A673 (cell line): ENCODE results near the gene RIMKLB. TPM values are rescaled to one million over a fixed set of nuclear protein-coding genes. Genes with fewer than 3 reads are reported as not detected.

Source experiments
- BruUV-seq: library from RNA; stranded (reverse); fragments of 400-500 nt; replicated peaks from 2 replicates; lab custom pipeline; 2021; lab: Mats Ljungman, UMichigan
- CTCF ChIA-PET: fragments of 300-600 bp; sonication (Branson Sonifier 250); formaldehyde crosslinking; loops from one replicate; lab custom pipeline; 2022; ENCODE audit warnings: antibody characterized with exemption; lab: Charles Lee
- POLR2A ChIA-PET: fragments of 300-600 bp; sonication (Branson Sonifier 250); formaldehyde crosslinking; loops from one replicate; lab custom pipeline; 2022; ENCODE audit warnings: antibody characterized with exemption; ENCODE audit not compliant: low non-redundant PET; lab: Charles Lee
- DNase-seq: peaks from one replicate; pipeline ENCODE4 v3.0.0-alpha.2; 2015; ENCODE audit warnings: low spot score
- H3K27ac ChIP-seq: fragments of 200-600 bp; sonication (generic); 2 replicates; pipeline ENCODE4 v1.5.1; 2016; ENCODE audit warnings: mixed run types, low read depth, mild to moderate bottlenecking, mixed read lengths, antibody characterized with exemption, low read length; ENCODE audit not compliant: poor library complexity, severe bottlenecking
- H3K27me3 ChIP-seq: fragments of 200-600 bp; sonication (generic); replicated peaks from 2 replicates; pipeline ENCODE4 v1.6.1; 2017; ENCODE audit warnings: mixed run types, low read depth, mild to moderate bottlenecking, mixed read lengths, antibody characterized with exemption, low read length; ENCODE audit not compliant: insufficient read depth, poor library complexity
- H3K36me3 ChIP-seq: fragments of 200-600 bp; sonication (generic); 2 replicates; pipeline ENCODE4 v1.6.1; 2016; ENCODE audit warnings: mixed run types, mild to moderate bottlenecking, mixed read lengths, antibody characterized with exemption, low read length; ENCODE audit not compliant: insufficient read depth, poor library complexity, severe bottlenecking
- H3K4me1 ChIP-seq: fragments of 200-600 bp; sonication (generic); 2 replicates; pipeline ENCODE4 v1.6.1; 2017; ENCODE audit warnings: mixed run types, mild to moderate bottlenecking, mixed read lengths, antibody characterized with exemption, low read length; ENCODE audit not compliant: insufficient read depth, poor library complexity, severe bottlenecking
- H3K4me3 ChIP-seq: fragments of 200-600 bp; sonication (generic); 2 replicates; pipeline ENCODE4 v1.5.1; 2016; ENCODE audit warnings: low read depth, mixed run types, mild to moderate bottlenecking, mixed read lengths, low read length; ENCODE audit not compliant: poor library complexity, severe bottlenecking
- H3K9me3 ChIP-seq: fragments of 200-600 bp; sonication (generic); 2 replicates; pipeline ENCODE4 v1.6.1; 2016; ENCODE audit warnings: mixed run types, low read depth, mild to moderate bottlenecking, mixed read lengths, antibody characterized with exemption, low read length; ENCODE audit not compliant: poor library complexity, severe bottlenecking
- EZH2 ChIP-seq: fragments of 200-600 bp; sonication (generic); IDR thresholded peaks from 2 replicates; pipeline ENCODE4 v1.6.1; 2017; ENCODE audit warnings: borderline replicate concordance, low read depth, mild to moderate bottlenecking, mixed read lengths, antibody characterized with exemption, low read length; ENCODE audit not compliant: poor library complexity, severe bottlenecking
- intact Hi-C: fragments of 100-400 bp; cut with micrococcal nuclease; formaldehyde crosslinking; loops from one replicate; pipeline ENCODE4 v1.10.0; 2022; ENCODE audit not compliant: unreplicated experiment
- total RNA-seq: library from RNA; stranded (reverse); gene quantifications from 2 replicates; pipeline ENCODE4 v1.2.3, GENCODE V29; 2021
- TF ChIP-seq, protein P1 (sequence below): fragments of 300-800, 200-600 bp; sonication (generic); conservative IDR thresholded peaks from 2 replicates; pipeline ENCODE4 v1.5.1; 2017; ENCODE audit warnings: low read depth, mild to moderate bottlenecking, antibody characterized with exemption, low read length, moderate library complexity, mixed read lengths

RIMKLB gene
- total RNA-seq, 1 experiment from 2014 or later: 21.9 TPM

DNA sequence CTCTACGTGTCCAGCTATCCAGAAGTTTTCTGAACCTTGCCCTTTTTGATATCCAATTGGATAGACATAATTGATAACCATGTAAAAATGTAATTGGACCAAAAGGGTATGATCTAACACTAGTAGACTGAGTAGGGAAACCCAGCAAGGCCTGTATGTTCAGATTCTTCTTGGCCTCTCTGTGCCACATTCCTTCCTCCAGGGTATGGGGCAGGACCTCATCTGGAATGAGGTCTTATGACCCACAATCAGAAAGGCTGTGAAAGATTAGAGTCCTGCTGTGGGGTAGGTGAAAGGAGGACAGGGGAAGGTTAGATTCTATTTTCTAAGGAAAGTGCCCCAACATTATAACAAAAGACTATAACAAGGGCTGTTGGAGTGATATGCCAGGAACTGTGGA lies 73.3 kb downstream of the RIMKLB start:
- Histone ChIP-seq H3K27ac (no peak overlapping the region), H3K36me3 (no peaks in the 10 kb centered on the region), H3K27me3 (no peaks in the 10 kb centered on the region), H3K4me3 (no peak overlapping the region), H3K4me1 (no peaks in the 10 kb centered on the region), H3K9me3 (no peaks in the 10 kb centered on the region)
- no peak for DNase-seq
- CTCF ChIA-PET: no interaction called here
- POLR2A ChIA-PET: no interaction called here
- TF ChIP-seq, protein P1, sequence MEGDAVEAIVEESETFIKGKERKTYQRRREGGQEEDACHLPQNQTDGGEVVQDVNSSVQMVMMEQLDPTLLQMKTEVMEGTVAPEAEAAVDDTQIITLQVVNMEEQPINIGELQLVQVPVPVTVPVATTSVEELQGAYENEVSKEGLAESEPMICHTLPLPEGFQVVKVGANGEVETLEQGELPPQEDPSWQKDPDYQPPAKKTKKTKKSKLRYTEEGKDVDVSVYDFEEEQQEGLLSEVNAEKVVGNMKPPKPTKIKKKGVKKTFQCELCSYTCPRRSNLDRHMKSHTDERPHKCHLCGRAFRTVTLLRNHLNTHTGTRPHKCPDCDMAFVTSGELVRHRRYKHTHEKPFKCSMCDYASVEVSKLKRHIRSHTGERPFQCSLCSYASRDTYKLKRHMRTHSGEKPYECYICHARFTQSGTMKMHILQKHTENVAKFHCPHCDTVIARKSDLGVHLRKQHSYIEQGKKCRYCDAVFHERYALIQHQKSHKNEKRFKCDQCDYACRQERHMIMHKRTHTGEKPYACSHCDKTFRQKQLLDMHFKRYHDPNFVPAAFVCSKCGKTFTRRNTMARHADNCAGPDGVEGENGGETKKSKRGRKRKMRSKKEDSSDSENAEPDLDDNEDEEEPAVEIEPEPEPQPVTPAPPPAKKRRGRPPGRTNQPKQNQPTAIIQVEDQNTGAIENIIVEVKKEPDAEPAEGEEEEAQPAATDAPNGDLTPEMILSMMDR: no peak
- TF ChIP-seq EZH2: no peak
- BruUV-seq: no TSS peak
- intact Hi-C loops: no loop called here

DNA sequence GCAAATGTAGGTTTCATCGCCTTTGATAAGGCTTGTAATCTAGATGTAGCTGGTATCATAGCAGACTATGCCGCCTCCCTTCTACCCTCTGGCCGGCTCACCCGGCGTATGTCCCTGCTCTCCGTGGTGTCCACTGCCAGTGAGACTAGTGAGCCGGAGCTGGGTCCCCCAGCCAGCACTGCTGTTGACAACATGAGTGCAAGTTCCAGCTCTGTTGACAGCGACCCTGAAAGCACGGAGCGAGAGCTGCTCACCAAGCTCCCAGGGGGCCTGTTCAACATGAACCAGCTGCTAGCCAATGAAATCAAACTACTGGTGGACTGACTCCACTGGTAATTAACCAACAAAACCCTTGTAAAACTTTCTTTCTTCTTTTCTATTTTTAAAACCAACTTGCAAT lies 75.7 kb downstream of the RIMKLB start:
- Histone ChIP-seq H3K27ac (no peak overlapping the region), H3K36me3 (no peaks in the 10 kb centered on the region), H3K4me1 (no peaks in the 10 kb centered on the region), H3K9me3 (no peaks in the 10 kb centered on the region), H3K27me3 (no peaks in the 10 kb centered on the region), H3K4me3 (no peak overlapping the region)
- no TSS peak for BruUV-seq
- ChIA-PET POLR2A (no interaction called here), CTCF (no interaction called here)
- TF ChIP-seq EZH2: no peak
- TF ChIP-seq, protein P1: no peak
- intact Hi-C loops: no loop called here
- no peak for DNase-seq

DNA sequence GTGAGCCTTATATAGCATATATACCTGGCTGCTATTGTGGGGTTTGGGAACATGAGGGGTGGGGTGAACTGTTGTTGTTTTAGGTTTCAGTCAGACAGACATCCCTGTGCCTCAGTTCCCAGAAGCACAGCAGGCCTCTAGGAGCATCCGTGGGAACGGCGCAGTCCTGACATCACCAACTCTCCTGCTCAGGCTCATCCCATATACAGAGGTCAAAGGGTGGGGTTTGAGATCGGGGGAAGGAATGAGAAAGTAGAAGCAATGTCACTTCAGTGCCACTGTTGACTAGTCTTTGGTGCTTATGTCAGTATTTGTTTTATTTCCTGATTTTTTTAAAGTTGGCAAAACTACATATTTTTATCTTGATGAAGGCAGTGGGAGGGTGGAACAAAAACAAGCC lies 81.5 kb downstream of the RIMKLB start:
- CTCF ChIA-PET: no interaction called here
- peaks cover 6% of the 10 kb centered on the region for H3K36me3 ChIP-seq

More for the DNA sequence above, 81.5 kb downstream of the RIMKLB start:
- no peak overlapping the region for H3K27ac ChIP-seq
- TF ChIP-seq EZH2: no peak
- TF ChIP-seq, protein P1: no peak
- H3K4me3 ChIP-seq: no peak overlapping the region
- POLR2A ChIA-PET: no interaction called here
- intact Hi-C loops: no loop called here
- no peaks in the 10 kb centered on the region for H3K9me3 ChIP-seq
- DNase-seq: no peak
- no peaks in the 10 kb centered on the region for H3K27me3 ChIP-seq
- no TSS peak for BruUV-seq
- no peaks in the 10 kb centered on the region for H3K4me1 ChIP-seq
